HEK293T (cell line): ENCODE measurements around the gene ARMC12.

Experiments
- CTCF ChIA-PET: fragments of 350-600 bp; formaldehyde crosslinking; extraction: SDS; loops from one replicate; lab custom pipeline; 2021; ENCODE audit warnings: antibody characterized with exemption, inconsistent platforms; lab: Yijun Ruan, JAX
- POLR2A ChIA-PET: fragments of 350-600 bp; formaldehyde crosslinking; extraction: SDS; loops from one replicate; lab custom pipeline; 2020; ENCODE audit warnings: antibody characterized with exemption, inconsistent platforms; lab: Yijun Ruan, JAX
- DNase-seq: peaks from one replicate; pipeline ENCODE4 v3.0.0; 2012; ENCODE audit warnings: mixed read lengths; ENCODE audit errors: extremely low spot score
- ARNT ChIP-seq: fragments of 450-650 bp; IDR thresholded peaks from 2 replicates; pipeline ENCODE4 v1.6.1; 2017; ENCODE audit warnings: mild to moderate bottlenecking
- BHLHE40 ChIP-seq: fragments of 450-650 bp; IDR thresholded peaks from 2 replicates; pipeline ENCODE4 v1.6.1; 2016; ENCODE audit warnings: mild to moderate bottlenecking, moderate library complexity, borderline replicate concordance
- CTBP1 ChIP-seq: fragments of 450-650 bp; IDR thresholded peaks from 2 replicates; pipeline ENCODE4 v1.6.1; 2016; ENCODE audit warnings: borderline replicate concordance
- ELF4 ChIP-seq: fragments of 450-650 bp; IDR thresholded peaks from 2 replicates; pipeline ENCODE4 v1.6.1; 2017; ENCODE audit warnings: antibody characterized with exemption
- FOXA1 ChIP-seq: fragments of 450-650 bp; IDR thresholded peaks from 2 replicates; pipeline ENCODE4 v1.6.1; 2016; ENCODE audit warnings: mild to moderate bottlenecking
- FOXK2 ChIP-seq: fragments of 450-650 bp; IDR thresholded peaks from 2 replicates; pipeline ENCODE4 v1.6.1; 2016; ENCODE audit warnings: mild to moderate bottlenecking
- FOXM1 ChIP-seq: fragments of 450-650 bp; IDR thresholded peaks from 2 replicates; pipeline ENCODE4 v1.6.1; 2017; ENCODE audit warnings: mild to moderate bottlenecking, borderline replicate concordance
- HDGF ChIP-seq: fragments of 450-650 bp; IDR thresholded peaks from 2 replicates; pipeline ENCODE4 v1.6.1; 2017; ENCODE audit warnings: antibody characterized with exemption, borderline replicate concordance
- L3MBTL2 ChIP-seq: fragments of 450-650 bp; conservative IDR thresholded peaks from 2 replicates; pipeline ENCODE4 v1.6.1; 2016; ENCODE audit warnings: mild to moderate bottlenecking
- LEF1 ChIP-seq: fragments of 450-650 bp; IDR thresholded peaks from 2 replicates; pipeline ENCODE4 v1.6.1; 2017; ENCODE audit warnings: mild to moderate bottlenecking, borderline replicate concordance
- NFRKB ChIP-seq: fragments of 450-650 bp; IDR thresholded peaks from 2 replicates; pipeline ENCODE4 v1.6.1; 2016; ENCODE audit warnings: mild to moderate bottlenecking, moderate library complexity
- SP1 ChIP-seq: fragments of 450-650 bp; IDR thresholded peaks from 2 replicates; pipeline ENCODE4 v1.6.1; 2017
- SUZ12 ChIP-seq: fragments of 450-650 bp; IDR thresholded peaks from 2 replicates; pipeline ENCODE4 v1.6.1; 2016; ENCODE audit warnings: mild to moderate bottlenecking
- TARDBP ChIP-seq: fragments of 450-650 bp; IDR thresholded peaks from 2 replicates; pipeline ENCODE4 v1.6.1; 2016
- ZNF384 ChIP-seq: fragments of 450-650 bp; IDR thresholded peaks from 2 replicates; pipeline ENCODE4 v1.6.1; 2016
- TF ChIP-seq, protein P1 (sequence below): fragments of 450-650 bp; IDR thresholded peaks from 2 replicates; pipeline ENCODE4 v1.6.1; 2016

ARMC12 gene

GRCh38 chr6:35707714-35708407 lies 29.0 kb upstream of the ARMC12 start:
- ChIA-PET CTCF (interaction anchor here (0.6 kb wide), 1 partner anchor 1345 kb away, joined by 3 read pairs; no protein-coding TSS in a partner anchor), POLR2A (no interaction called here)
- TF ChIP-seq HDGF (no peak), ELF4 (no peak), SP1 (no peak), NFRKB (no peak), FOXK2 (no peak), SUZ12 (no peak), BHLHE40 (no peak), L3MBTL2 (no peak)
- TF ChIP-seq, protein P1, sequence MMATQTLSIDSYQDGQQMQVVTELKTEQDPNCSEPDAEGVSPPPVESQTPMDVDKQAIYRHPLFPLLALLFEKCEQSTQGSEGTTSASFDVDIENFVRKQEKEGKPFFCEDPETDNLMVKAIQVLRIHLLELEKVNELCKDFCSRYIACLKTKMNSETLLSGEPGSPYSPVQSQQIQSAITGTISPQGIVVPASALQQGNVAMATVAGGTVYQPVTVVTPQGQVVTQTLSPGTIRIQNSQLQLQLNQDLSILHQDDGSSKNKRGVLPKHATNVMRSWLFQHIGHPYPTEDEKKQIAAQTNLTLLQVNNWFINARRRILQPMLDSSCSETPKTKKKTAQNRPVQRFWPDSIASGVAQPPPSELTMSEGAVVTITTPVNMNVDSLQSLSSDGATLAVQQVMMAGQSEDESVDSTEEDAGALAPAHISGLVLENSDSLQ = no peak
- no peak for DNase-seq

DNA sequence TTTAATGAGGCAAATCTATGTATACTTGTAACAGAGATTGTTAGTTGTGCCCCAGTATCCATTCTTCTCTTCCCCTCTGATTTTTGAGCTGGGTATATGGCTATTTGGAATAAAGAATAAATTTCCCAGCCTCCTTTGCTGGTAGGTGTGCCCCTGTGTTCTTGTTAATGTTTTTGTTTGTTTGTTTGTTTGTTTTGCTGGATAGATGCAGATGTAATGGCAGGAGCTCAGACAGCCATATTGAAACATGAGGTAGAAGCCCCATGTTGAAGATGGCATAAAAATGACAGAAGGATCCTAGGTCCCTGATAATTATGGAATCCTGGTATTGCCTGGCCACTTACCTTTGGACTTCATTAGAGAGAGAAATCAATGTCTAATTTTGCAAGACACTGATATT lies 28.2 kb upstream of the ARMC12 start:
- TF ChIP-seq SP1 (no peak), CTBP1 (no peak), HDGF (no peak), ELF4 (no peak), FOXK2 (no peak), FOXM1 (no peak), FOXA1 (no peak), LEF1 (no peak), ARNT (no peak)
- TF ChIP-seq, protein P1 = no peak
- CTCF ChIA-PET = no interaction called here
- DNase-seq = no peak
- POLR2A ChIA-PET = no interaction called here

DNA sequence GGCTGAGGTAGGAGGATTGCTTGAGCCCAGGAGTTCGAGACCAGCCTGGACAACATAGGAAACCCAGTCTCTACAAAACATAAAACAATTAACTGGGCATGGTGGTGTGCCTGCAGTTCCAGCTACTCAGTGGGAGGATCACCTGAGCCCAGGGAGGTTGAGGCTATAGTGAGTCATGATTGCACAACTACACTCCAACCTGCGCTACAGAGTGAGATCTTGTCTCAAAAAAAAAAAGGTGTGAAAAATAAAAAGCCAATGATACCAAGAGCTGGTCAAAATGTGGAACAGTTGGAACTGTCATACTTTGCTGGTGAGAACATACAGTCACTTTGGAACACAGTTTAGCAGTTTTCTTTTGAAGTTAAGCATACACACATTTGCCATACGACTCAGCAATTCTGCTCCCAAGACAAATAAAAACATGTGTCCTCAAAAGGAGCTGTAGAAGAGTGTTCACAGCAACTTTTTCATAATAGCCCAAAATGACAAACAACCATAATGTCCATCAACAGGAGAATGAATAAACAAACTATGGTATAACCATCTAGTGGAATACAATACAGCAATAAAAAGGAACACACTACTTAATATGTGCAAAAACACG lies 26.5 kb upstream of the ARMC12 start:
- CTCF ChIA-PET = no interaction called here

GRCh38 chr6:35711731-35712130 lies 25.1 kb upstream of the ARMC12 start:
- DNase-seq = no peak
- ChIA-PET CTCF (interaction anchor here (0.7 kb wide), 1 partner anchor 12 kb away, joined by 3 read pairs; no protein-coding TSS in a partner anchor), POLR2A (no interaction called here)
- no peak for TF ChIP-seq L3MBTL2
- TF ChIP-seq FOXA1 = no peak
- no peak for TF ChIP-seq ZNF384
- no peak for TF ChIP-seq BHLHE40
- TF ChIP-seq, protein P1 = no peak
- no peak for TF ChIP-seq SP1
- no peak for TF ChIP-seq SUZ12
- TF ChIP-seq FOXM1 = no peak
- TF ChIP-seq ARNT = no peak
- TF ChIP-seq ELF4 = no peak
- TF ChIP-seq LEF1 = no peak

More for the DNA sequence above, 26.5 kb upstream of the ARMC12 start:
- DNase-seq = no peak
- POLR2A ChIA-PET = no interaction called here
- no peak for TF ChIP-seq FOXM1
- TF ChIP-seq CTBP1 = no peak
- no peak for TF ChIP-seq NFRKB
- TF ChIP-seq L3MBTL2 = no peak
- TF ChIP-seq FOXA1 = no peak
- no peak for TF ChIP-seq ARNT
- TF ChIP-seq TARDBP = no peak
- TF ChIP-seq, protein P1 = no peak
- TF ChIP-seq ZNF384 = no peak
- TF ChIP-seq FOXK2 = no peak
- no peak for TF ChIP-seq SUZ12
- TF ChIP-seq BHLHE40 = no peak
- TF ChIP-seq SP1 = no peak
- no peak for TF ChIP-seq HDGF
- no peak for TF ChIP-seq LEF1

GRCh38 chr6:35713006-35713767 lies 23.6 kb upstream of the ARMC12 start:
- ChIA-PET CTCF (interaction anchor here (0.5 kb wide), 1 partner anchor 17 kb away, joined by 4 read pairs; no protein-coding TSS in a partner anchor), POLR2A (interaction anchor here (1.1 to 1.5 kb wide), 3 partner anchors 9 to 22 kb away, joined by 3 to 4 read pairs (median 3); no protein-coding TSS in a partner anchor)
- no peak for TF ChIP-seq SUZ12
- DNase-seq = no peak
